Stimulated activated CD8-positive, alpha-beta memory T cell treated with anti-CD3 and anti-CD28 coated beads, Interleukin-12 subunit alpha, Interleukin-12 subunit beta, amount 100 ng/mL, for 24 hours (primary cell): Measurements from ENCODE around the gene SLC25A15.
"Not testable (repeated sequence)": the region's sequence is repeated elsewhere in the genome, so short reads cannot be mapped to it uniquely, and the experiment has no call there.

ENCODE experiments used
- DNase-seq: peaks from one replicate; pipeline ENCODE4 v3.0.0-alpha.2; 2020; ENCODE audit errors: extremely low read depth

The SLC25A15 gene

DNA sequence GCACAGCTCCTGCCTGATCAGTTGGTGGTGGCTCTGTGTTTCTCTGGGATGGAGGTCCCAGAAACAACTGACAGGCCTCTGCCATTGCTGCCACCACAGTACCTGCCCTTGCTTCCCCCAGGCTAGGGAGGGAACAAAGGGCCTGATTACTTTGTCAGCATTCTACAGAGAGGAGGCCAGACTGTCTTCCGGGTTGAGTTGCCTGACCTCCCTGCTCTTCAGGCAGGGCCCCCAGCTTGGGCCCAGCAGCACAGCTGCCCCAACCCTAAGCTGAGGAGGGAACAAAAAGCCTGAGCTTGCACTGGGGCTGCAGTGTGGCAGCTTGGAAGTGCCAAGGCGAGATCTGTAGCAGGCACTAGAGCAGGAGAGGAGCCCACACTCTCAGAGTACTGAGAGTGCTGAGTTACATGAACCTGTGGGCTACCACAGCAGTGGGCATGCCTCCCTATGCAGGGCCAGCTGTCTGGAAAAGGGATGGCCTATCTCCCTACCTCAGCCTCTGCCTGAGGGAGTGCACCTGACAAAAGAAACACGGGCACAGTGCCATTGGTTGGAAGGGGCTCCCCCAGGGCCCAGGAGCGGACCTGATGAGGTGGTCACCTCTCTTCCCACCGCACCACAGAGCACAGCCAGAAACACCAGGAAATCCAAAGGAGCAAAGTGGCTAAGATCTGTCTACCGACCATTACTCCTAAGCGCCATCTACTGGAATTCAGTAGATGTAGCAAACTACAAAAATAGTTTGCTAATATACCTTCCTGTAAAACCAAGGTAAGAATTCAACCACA, 24.4 kb downstream of the SLC25A15 start:
- no peak for DNase-seq

- no peak for DNase-seq
These were observed 25.4 kb downstream of the SLC25A15 start for GRCh38 chr13:40814803-40815202.

- DNase-seq = no peak
These were observed 29.5 kb downstream of the SLC25A15 start for GRCh38 chr13:40818926-40819325.

GRCh38 chr13:40819797-40820315, 30.4 kb downstream of the SLC25A15 start:
- DNase-seq = no peak

DNA sequence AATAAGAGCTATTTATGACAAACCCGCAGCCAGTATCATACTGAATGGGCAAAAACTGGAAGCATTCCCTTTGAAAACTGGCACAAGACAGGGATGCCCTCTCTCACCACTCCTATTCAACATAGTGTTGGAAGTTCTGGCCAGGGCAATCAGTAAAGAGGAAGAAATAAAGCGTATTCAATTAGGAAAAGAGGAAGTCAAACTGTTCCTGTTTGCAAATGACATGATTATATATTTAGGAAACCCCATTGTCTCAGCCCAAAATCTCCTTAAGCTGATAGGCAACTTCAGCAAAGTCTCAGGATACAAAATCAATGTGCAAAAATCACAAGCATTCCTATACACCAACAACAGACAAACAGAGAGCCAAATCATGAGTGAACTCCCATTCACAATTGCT, 50.3 kb downstream of the SLC25A15 start:
- not testable (repeated sequence) for DNase-seq

GRCh38 chr13:40840955-40841354, 51.5 kb downstream of the SLC25A15 start:
- DNase-seq = not testable (repeated sequence)
